Caco-2 (cell line): ENCODE measurements around the gene OTOP2. TPM values are rescaled to one million over a fixed set of nuclear protein-coding genes. Genes with fewer than 3 reads are reported as not detected.
A peak's percentile ranks its signal among the peaks of the same experiment; 100 is the strongest.

Experiments used
- BruUV-seq: library from RNA; stranded (reverse); fragments of 400-500 nt; replicated peaks from 2 replicates; lab custom pipeline; 2021; lab: Mats Ljungman, UMichigan
- CTCF ChIA-PET: fragments of 300-600 bp; sonication (Branson Sonifier 250); formaldehyde crosslinking; loops from one replicate; lab custom pipeline; 2022; ENCODE audit warnings: antibody characterized with exemption; lab: Charles Lee
- POLR2A ChIA-PET: fragments of 300-600 bp; sonication (Branson Sonifier 250); formaldehyde crosslinking; loops from one replicate; lab custom pipeline; 2022; ENCODE audit warnings: antibody characterized with exemption; lab: Charles Lee
- DNase-seq, 2 experiments: peaks; one replicate each; pipeline versions ENCODE4 v3.0.0 to v3.0.0-alpha.2; 2020 to 2022
- H3K27me3 ChIP-seq: replicated peaks from 2 replicates; pipeline ENCODE4 v1.6.0; 2011; ENCODE audit warnings: low read length; ENCODE audit not compliant: control insufficient read depth, insufficient read depth
- H3K36me3 ChIP-seq: 2 replicates; pipeline ENCODE4 v1.5.1; 2011; ENCODE audit warnings: low read length; ENCODE audit not compliant: control insufficient read depth, insufficient read depth
- H3K4me1 ChIP-seq: fragments of 250-450 bp; sonication (Bioruptor Pico); 2 replicates; pipeline ENCODE4 v1.5.1; 2020; ENCODE audit warnings: mild to moderate bottlenecking
- H3K4me3 ChIP-seq: 2 replicates; pipeline ENCODE4 v1.5.1; 2011; ENCODE audit warnings: low read depth, mild to moderate bottlenecking, control low read depth, low read length
- H3K9me3 ChIP-seq: fragments of 250-450 bp; sonication (Bioruptor Pico); 2 replicates; pipeline ENCODE4 v1.5.1; 2020; ENCODE audit warnings: mild to moderate bottlenecking, moderate library complexity
- H3K27ac Mint-ChIP-seq: one replicate; pipeline ENCODE4 v1.8.0; 2022; ENCODE audit warnings: mixed read lengths; ENCODE audit not compliant: unreplicated experiment
- H3K27me3 Mint-ChIP-seq: one replicate; pipeline ENCODE4 v1.8.0; 2022; ENCODE audit warnings: mixed read lengths; ENCODE audit not compliant: insufficient read depth, unreplicated experiment
- H3K36me3 Mint-ChIP-seq: one replicate; pipeline ENCODE4 v1.8.0; 2022; ENCODE audit warnings: mild to moderate bottlenecking, mixed read lengths; ENCODE audit not compliant: insufficient read depth, unreplicated experiment
- H3K4me1 Mint-ChIP-seq: one replicate; pipeline ENCODE4 v1.8.0; 2022; ENCODE audit warnings: low read depth, mixed read lengths; ENCODE audit not compliant: unreplicated experiment
- H3K4me3 Mint-ChIP-seq: one replicate; pipeline ENCODE4 v1.8.0; 2022; ENCODE audit warnings: mild to moderate bottlenecking, moderate library complexity, mixed read lengths; ENCODE audit not compliant: unreplicated experiment
- H3K9me3 Mint-ChIP-seq: one replicate; pipeline ENCODE4 v1.8.0; 2022; ENCODE audit warnings: mixed read lengths; ENCODE audit not compliant: unreplicated experiment
- CTCF ChIP-seq, 2 experiments: fragments of 200-600 bp in 1 of 2; IDR thresholded peaks; 1 replicate in 1 of 2; 2 replicates in 1 of 2; pipeline versions ENCODE4 v1.5.1 to v1.8.0; 2011 to 2022; ENCODE audit warnings: antibody characterized with exemption in 1 of 2, control low read depth in 1 of 2, inconsistent platforms in 1 of 2, low read depth in 1 of 2, low read length in 1 of 2, mild to moderate bottlenecking in 1 of 2, moderate library complexity in 1 of 2; ENCODE audit not compliant: insufficient read depth in 1 of 2, severe bottlenecking in 1 of 2, unreplicated experiment in 1 of 2
- intact Hi-C: fragments of 100-400 bp; cut with micrococcal nuclease; formaldehyde crosslinking; loops from one replicate; pipeline ENCODE4 v1.10.0; 2022; ENCODE audit not compliant: unreplicated experiment
- total RNA-seq: library from RNA; stranded (reverse); gene quantifications from 2 replicates; pipeline ENCODE4 v1.2.3, GENCODE V29; 2022

The OTOP2 gene
- total RNA-seq, 1 experiment from 2014 or later, result not detected

- Histone ChIP-seq H3K4me3 (no peak overlapping the region), H3K27me3 (no peaks in the 10 kb centered on the region), H3K9me3 (no peaks in the 10 kb centered on the region), H3K36me3 (no peaks in the 10 kb centered on the region), H3K4me1 (peaks cover 5% of the 10 kb centered on the region; the same call in 1 of the 2 replicates)
- Mint-ChIP-seq H3K4me1 (peaks cover 9% of the 10 kb centered on the region), H3K27me3 (peaks cover 2% of the 10 kb centered on the region), H3K4me3 (no peak overlapping the region), H3K9me3 (no peaks in the 10 kb centered on the region), H3K36me3 (no peaks in the 10 kb centered on the region), H3K27ac (no peak overlapping the region)
- no peak for TF ChIP-seq CTCF (IDR thresholded peaks at IDR 0.05; ENCODE audit: insufficient read depth in 1 of 2, low read depth in 1 of 2, low read length in 1 of 2, severe bottlenecking in 1 of 2, unreplicated experiment in 1 of 2)
- ChIA-PET CTCF (interaction anchor here (0.6 kb wide), 1 partner anchor 16 kb away, joined by 3 read pairs; no protein-coding TSS in a partner anchor), POLR2A (no interaction called here)
- BruUV-seq, result no TSS peak
- intact Hi-C loops, result no loop called here
- no peak for DNase-seq
These were observed 33.5 kb upstream of the OTOP2 start for GRCh38 chr17:74890554-74890953.

- Mint-ChIP-seq H3K4me1 (peaks cover 9% of the 10 kb centered on the region), H3K4me3 (no peak overlapping the region), H3K9me3 (no peaks in the 10 kb centered on the region), H3K36me3 (no peaks in the 10 kb centered on the region), H3K27me3 (peaks cover 7% of the 10 kb centered on the region), H3K27ac (no peak overlapping the region)
- H3K9me3 ChIP-seq, result no peaks in the 10 kb centered on the region
- H3K4me1 ChIP-seq, result peaks cover 5% of the 10 kb centered on the region; the same call in 1 of the 2 replicates
- peak overlapping the region; percentile 58; the same call in 1 of the 2 replicates for H3K4me3 ChIP-seq
- intact Hi-C loops, result no loop called here
- H3K27me3 ChIP-seq, result no peaks in the 10 kb centered on the region
- no TSS peak for BruUV-seq
- POLR2A ChIA-PET, result no interaction called here
- TF ChIP-seq CTCF (IDR thresholded peaks at IDR 0.05; ENCODE audit: insufficient read depth in 1 of 2, low read depth in 1 of 2, low read length in 1 of 2, severe bottlenecking in 1 of 2, unreplicated experiment in 1 of 2), result peak; percentile 18
- no peak for DNase-seq
- CTCF ChIA-PET, result no interaction called here
- H3K36me3 ChIP-seq, result no peaks in the 10 kb centered on the region
These were observed 31.8 kb upstream of the OTOP2 start for GRCh38 chr17:74892013-74892841.

- Mint-ChIP-seq H3K36me3 (no peaks in the 10 kb centered on the region), H3K27ac (no peak within 1 kb of the TSS), H3K4me3 (peak within 1 kb of the TSS; percentile 73), H3K4me1 (peaks cover 9% of the 10 kb centered on the region), H3K9me3 (no peaks in the 10 kb centered on the region), H3K27me3 (peaks cover 6% of the 10 kb centered on the region)
- peak in 1 of 2 experiments; percentile 57 for DNase-seq
- H3K4me3 ChIP-seq, result peak within 1 kb of the TSS; percentile 58
- intact Hi-C loops, result no loop called here
- no peak for TF ChIP-seq CTCF (IDR thresholded peaks at IDR 0.05; ENCODE audit: insufficient read depth in 1 of 2, low read depth in 1 of 2, low read length in 1 of 2, severe bottlenecking in 1 of 2, unreplicated experiment in 1 of 2)
- POLR2A ChIA-PET, result interaction anchor here (1.0 to 1.3 kb wide), 2 partner anchors 20 to 41 kb away, joined by 3 read pairs; partner anchors contain the start of gene FDXR
- H3K36me3 ChIP-seq, result no peaks in the 10 kb centered on the region
- H3K27me3 ChIP-seq, result no peaks in the 10 kb centered on the region
- CTCF ChIA-PET, result interaction anchor here (1.4 kb wide), 1 partner anchor 65 kb away, joined by 10 read pairs; no protein-coding TSS in a partner anchor
- H3K9me3 ChIP-seq, result no peaks in the 10 kb centered on the region
- H3K4me1 ChIP-seq, result peaks cover 5% of the 10 kb centered on the region; the same call in 1 of the 2 replicates
- BruUV-seq, result no TSS peak
These were observed 30.8 kb upstream of the OTOP2 start, which contains the start of gene FADS6 for GRCh38 chr17:74892974-74893911. Gene FADS6, minus strand, starts transcription at chr17:74893633. Its CDS starts 38 bp downstream, at chr17:74893595.
